Sigmoid colon (tissue), 4 donors: ENCODE measurements around the gene SETD1B.

Source experiments
- CTCF ChIP-seq, 4 experiments: fragments of 450-650 bp in 3 of 4; fragments of 200-600 bp in 1 of 4; IDR thresholded peaks; one replicate each; pipeline ENCODE4 v1.5.1; 2016 to 2019; ENCODE audit warnings: antibody characterized with exemption in 4 of 4, mild to moderate bottlenecking in 3 of 4, moderate library complexity in 2 of 4
- EP300 ChIP-seq, 4 donors: sonication (generic); formaldehyde crosslinking; IDR thresholded peaks; one replicate each; pipeline ENCODE4 v1.6.1; 2017; ENCODE audit warnings: antibody characterized with exemption in 4 of 4
- POLR2A ChIP-seq, 2 donors: fragments of 450-650 bp; IDR thresholded peaks; one replicate each; pipeline ENCODE4 v1.6.1; 2016; ENCODE audit warnings: antibody characterized with exemption in 2 of 2, mild to moderate bottlenecking in 2 of 2, moderate library complexity in 2 of 2
- POLR2AphosphoS5 ChIP-seq, 4 donors: sonication (generic); formaldehyde crosslinking; IDR thresholded peaks; one replicate each; pipeline ENCODE4 v1.6.1; 2017; ENCODE audit warnings: antibody characterized with exemption in 4 of 4

DNA sequence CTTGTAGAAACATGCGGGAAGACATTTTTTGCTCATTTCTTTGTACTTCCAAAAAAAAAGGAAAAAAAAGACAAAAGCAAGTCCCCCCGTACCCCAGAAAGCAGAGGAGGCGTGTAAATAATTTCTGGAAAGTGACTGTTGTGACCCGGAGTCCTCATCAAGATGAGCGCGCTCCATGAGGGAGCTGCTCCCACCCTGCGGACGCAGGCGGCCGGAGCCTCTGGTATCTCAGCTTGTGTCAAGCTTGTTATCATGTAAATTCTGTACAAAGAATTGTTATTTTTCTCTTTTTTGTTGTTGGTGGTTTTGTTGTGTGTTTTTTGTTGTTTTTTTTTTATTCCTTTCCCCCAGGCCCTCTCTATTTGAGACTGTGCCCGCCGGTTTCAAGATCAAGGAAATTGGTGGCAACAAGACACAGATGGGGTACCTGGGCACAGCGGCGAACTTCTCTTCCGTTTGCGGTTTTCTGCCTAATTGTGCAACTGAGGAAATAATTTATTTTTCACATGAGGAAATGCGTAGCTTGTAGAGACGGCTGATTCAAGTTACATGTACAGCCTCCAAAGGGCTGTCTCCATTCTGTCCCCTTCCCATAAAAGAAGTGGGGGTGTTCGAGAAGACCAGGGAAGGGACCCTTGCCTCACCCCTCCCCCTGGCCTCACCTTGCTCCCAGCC, 27.9 kb downstream of the SETD1B start:
- TF ChIP-seq CTCF (IDR thresholded peaks at IDR 0.05): no peak
- no peak for TF ChIP-seq EP300 (IDR thresholded peaks at IDR 0.05)
- no peak for TF ChIP-seq POLR2AphosphoS5 (IDR thresholded peaks at IDR 0.05)
- no peak for TF ChIP-seq POLR2A (IDR thresholded peaks at IDR 0.05)
